Measurements from ENCODE around the gene GPR15. TPM values are rescaled to one million over a fixed set of nuclear protein-coding genes. Genes with fewer than 3 reads are reported as not detected.

Gene GPR15
- total RNA-seq, 1 experiment from 2014 or later, result not detected

DNA sequence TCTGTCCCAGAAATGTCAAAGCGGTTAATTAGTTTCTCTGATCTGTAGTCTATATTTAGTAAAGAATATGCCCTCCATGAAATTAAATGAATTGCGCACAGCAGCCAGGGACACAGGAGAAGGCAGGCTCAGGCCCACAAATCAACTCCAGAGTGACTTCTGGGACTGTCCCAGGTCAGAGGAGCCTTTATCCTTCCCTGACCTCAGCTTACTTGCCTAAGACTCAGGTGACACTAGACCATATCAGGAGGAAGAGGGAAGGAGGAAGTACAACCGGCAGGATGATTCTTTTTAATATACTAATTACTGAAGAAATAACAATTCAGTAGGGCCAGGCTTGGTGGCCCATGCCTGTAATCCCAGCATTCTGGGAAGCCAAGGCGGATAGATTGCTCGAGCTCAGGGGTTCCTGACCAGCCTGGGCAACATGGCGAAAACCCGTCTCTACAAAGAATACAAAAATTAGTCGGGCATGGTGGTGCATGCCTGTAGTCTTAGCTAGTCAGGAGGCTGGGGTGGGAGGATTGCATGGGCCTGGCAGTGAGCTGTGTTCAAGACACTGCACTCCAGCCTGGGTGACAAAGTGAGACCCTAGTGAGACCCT, 1.8 kb upstream of the GPR15 start:
- Mint-ChIP-seq H3K4me3 (no peak overlapping the region), H3K9me3 (no peaks in the 10 kb centered on the region), H3K27ac (no peak overlapping the region; a peak in 1 of 7 replicates), H3K27me3 (ENCODE audit: low read depth) (no peaks in the 10 kb centered on the region), H3K36me3 (ENCODE audit: insufficient read depth in 1 of 3, low read depth in 3 of 3) (no peaks in the 10 kb centered on the region), H3K4me1 (peaks cover 3 to 4% of the 10 kb centered on the region in 2 experiments; a peak in 3 of 4 replicates)
- Histone ChIP-seq H3T11ph (ENCODE audit: low read length) (no peak overlapping the region), H3K14ac (ENCODE audit: insufficient read depth, low read length) (no peak overlapping the region), H4K91ac (ENCODE audit: insufficient read length, low read depth, low read length) (no peak overlapping the region), H3K4ac (ENCODE audit: low read depth, low read length) (no peak overlapping the region), H3K9me3 (ENCODE audit: control insufficient read depth, low read depth, low read length) (no peaks in the 10 kb centered on the region), H3K4me1 (ENCODE audit: insufficient read depth, low read length) (no peaks in the 10 kb centered on the region), H2BK15ac (ENCODE audit: low read depth, low read length) (no peak overlapping the region), H2BK20ac (ENCODE audit: low read depth, low read length, poor library complexity, severe bottlenecking) (no peak overlapping the region), H2AK5ac (ENCODE audit: insufficient read length, low read length) (no peak overlapping the region), H2AFZ (ENCODE audit: low read length) (no peak overlapping the region), H3K18ac (ENCODE audit: insufficient read length, low read depth, low read length) (no peak overlapping the region), H4K20me1 (ENCODE audit: control insufficient read depth, insufficient read depth, insufficient read length) (no peaks in the 10 kb centered on the region), H3K79me1 (ENCODE audit: insufficient read depth, low read depth, low read length, poor library complexity, severe bottlenecking) (no peaks in the 10 kb centered on the region), H2BK12ac (ENCODE audit: insufficient read length, low read depth, low read length) (no peak overlapping the region), H4K5ac (ENCODE audit: insufficient read length, low read depth, low read length) (no peak overlapping the region), H3K23ac (ENCODE audit: insufficient read length, low read depth, low read length) (no peak overlapping the region), H3K27me3 (ENCODE audit: insufficient read depth, low read length) (no peaks in the 10 kb centered on the region), H3K9ac (ENCODE audit: extremely low read depth, insufficient read length, low read length) (no peak overlapping the region), H3K23me2 (ENCODE audit: insufficient read length, low read depth, low read length, poor library complexity, severe bottlenecking) (no peaks in the 10 kb centered on the region), H3K79me2 (ENCODE audit: insufficient read depth, low read length) (no peaks in the 10 kb centered on the region), H2BK120ac (ENCODE audit: low read depth, low read length, poor library complexity, severe bottlenecking) (no peak overlapping the region), H4K8ac (replicated peaks; ENCODE audit: insufficient read length, low read depth, low read length) (no peak overlapping the region), H3K27ac (ENCODE audit: insufficient read length, low read depth, low read length) (no peak overlapping the region), H3K56ac (ENCODE audit: insufficient read length, low read depth, low read length) (no peak overlapping the region), H3K4me2 (ENCODE audit: insufficient read depth, insufficient read length, low read length) (no peak overlapping the region), H2BK5ac (ENCODE audit: insufficient read length, low read length) (no peak overlapping the region)
- no peak for TF ChIP-seq CTCF (conservative IDR thresholded peaks at IDR 0.05)
- WGBS (ENCODE audit: extremely low coverage, insufficient read length, low lambda C conversion rate), result no CpG with 5 or more reads among the region's 8 CpGs
- DNase-seq, result no peak
